Activated CD4-positive, alpha-beta memory T cell treated with anti-CD3 and anti-CD28 coated beads for 36 hours (primary cell): Measurements from ENCODE around the gene ABHD2. TPM values are rescaled to one million over a fixed set of nuclear protein-coding genes. Genes with fewer than 3 reads are reported as not detected.
A peak's percentile ranks its signal among the peaks of the same experiment; 100 is the strongest.
"Not testable (repeated sequence)": the region's sequence is repeated elsewhere in the genome, so short reads cannot be mapped to it uniquely, and the experiment has no call there.

Experiments used
- CTCF ChIA-PET: fragments of 350-600 bp; sonication (Branson Sonifier 250); formaldehyde crosslinking; loops from one replicate; lab custom pipeline; 2021; ENCODE audit warnings: antibody characterized with exemption, inconsistent platforms; lab: Charles Lee
- POLR2A ChIA-PET: fragments of 350-600 bp; sonication (Branson Sonifier 250); formaldehyde crosslinking; loops from one replicate; lab custom pipeline; 2021; ENCODE audit warnings: antibody characterized with exemption; lab: Charles Lee
- DNase-seq: peaks from one replicate; pipeline ENCODE4 v3.0.0-alpha.2; 2020
- H3K27ac Mint-ChIP-seq: one replicate; pipeline ENCODE4 v1.8.0; 2021; ENCODE audit warnings: mixed read lengths
- H3K27me3 Mint-ChIP-seq: one replicate; pipeline ENCODE4 v1.8.0; 2021; ENCODE audit warnings: mixed read lengths
- H3K36me3 Mint-ChIP-seq: one replicate; pipeline ENCODE4 v1.8.0; 2021; ENCODE audit warnings: mixed read lengths
- H3K4me1 Mint-ChIP-seq: one replicate; pipeline ENCODE4 v1.8.0; 2021; ENCODE audit warnings: low read depth, mixed read lengths
- H3K4me3 Mint-ChIP-seq: one replicate; pipeline ENCODE4 v1.8.0; 2021; ENCODE audit warnings: mild to moderate bottlenecking, mixed read lengths
- H3K9me3 Mint-ChIP-seq: one replicate; pipeline ENCODE4 v1.8.0; 2021; ENCODE audit warnings: mixed read lengths
- intact Hi-C: fragments of 100-400 bp; cut with micrococcal nuclease; formaldehyde crosslinking; loops from one replicate; pipeline ENCODE4 v1.15.1; 2023
- total RNA-seq, 2 experiments: library from RNA; stranded (reverse); gene quantifications; one replicate each; pipeline ENCODE4 v1.2.3, GENCODE V29; 2021

Gene ABHD2
- total RNA-seq, 2 experiments from 2014 or later = 36.0 to 38.5 TPM

GRCh38 chr15:89112341-89112971 lies 24.2 kb downstream of the ABHD2 start:
- CTCF ChIA-PET = interaction anchor here (0.7 to 2.9 kb wide), 8 partner anchors 9 to 94 kb away, joined by 3 to 22 read pairs (median 3); no protein-coding TSS in a partner anchor

GRCh38 chr15:89113296-89114024 lies 25.2 kb downstream of the ABHD2 start:
- H3K36me3 Mint-ChIP-seq = peaks cover 18% of the 10 kb centered on the region
- no peak overlapping the region for H3K27ac Mint-ChIP-seq
- H3K9me3 Mint-ChIP-seq = no peaks in the 10 kb centered on the region
- peaks cover 28% of the 10 kb centered on the region for H3K4me1 Mint-ChIP-seq
- ChIA-PET POLR2A (interaction anchor here (1.4 to 1.9 kb wide), 2 partner anchors 25 to 54 kb away, joined by 3 to 5 read pairs; partner anchors contain the start of gene ABHD2), CTCF (interaction anchor here (0.7 to 2.9 kb wide), 6 partner anchors 8 to 208 kb away, joined by 3 to 22 read pairs (median 4); no protein-coding TSS in a partner anchor)
- intact Hi-C loops = no loop called here
- no peaks in the 10 kb centered on the region for H3K27me3 Mint-ChIP-seq
- H3K4me3 Mint-ChIP-seq = no peak overlapping the region
- DNase-seq = no peak

More at GRCh38 chr15:89112341-89112971, 24.2 kb downstream of the ABHD2 start:
- Mint-ChIP-seq H3K4me3 (no peak overlapping the region), H3K36me3 (peaks cover 14% of the 10 kb centered on the region), H3K27ac (no peak overlapping the region), H3K4me1 (peaks cover 33% of the 10 kb centered on the region), H3K9me3 (no peaks in the 10 kb centered on the region), H3K27me3 (no peaks in the 10 kb centered on the region)
- POLR2A ChIA-PET = interaction anchor here (1.4 kb wide), 1 partner anchor 55 kb away, joined by 3 read pairs; no protein-coding TSS in a partner anchor
- intact Hi-C loops = no loop called here
- no peak for DNase-seq

- intact Hi-C loops = no loop called here
- ChIA-PET CTCF (interaction anchor here (0.6 to 3.1 kb wide), 6 partner anchors 13 to 238 kb away, joined by 3 to 13 read pairs (median 6); no protein-coding TSS in a partner anchor), POLR2A (interaction anchor here (1.9 kb wide), 1 partner anchor 26 kb away, joined by 5 read pairs; the partner anchor contains the start of gene ABHD2)
- H3K27ac Mint-ChIP-seq = no peak overlapping the region
- H3K27me3 Mint-ChIP-seq = no peaks in the 10 kb centered on the region
- H3K4me1 Mint-ChIP-seq = peaks cover 34% of the 10 kb centered on the region
- H3K9me3 Mint-ChIP-seq = no peaks in the 10 kb centered on the region
- no peak for DNase-seq
- H3K36me3 Mint-ChIP-seq = peaks cover 25% of the 10 kb centered on the region
- no peak overlapping the region for H3K4me3 Mint-ChIP-seq
These were observed 26.7 kb downstream of the ABHD2 start for GRCh38 chr15:89114990-89115389.

GRCh38 chr15:89115547-89115946 lies 27.3 kb downstream of the ABHD2 start:
- no peaks in the 10 kb centered on the region for H3K27me3 Mint-ChIP-seq
- no peaks in the 10 kb centered on the region for H3K9me3 Mint-ChIP-seq
- ChIA-PET CTCF (interaction anchor here (0.6 to 3.1 kb wide), 6 partner anchors 13 to 315 kb away, joined by 3 to 13 read pairs (median 6); no protein-coding TSS in a partner anchor), POLR2A (no interaction called here)
- intact Hi-C loops = no loop called here
- no peak overlapping the region for H3K27ac Mint-ChIP-seq
- peaks cover 25% of the 10 kb centered on the region for H3K36me3 Mint-ChIP-seq
- no peak for DNase-seq
- no peak overlapping the region for H3K4me3 Mint-ChIP-seq
- peaks cover 34% of the 10 kb centered on the region for H3K4me1 Mint-ChIP-seq

GRCh38 chr15:89116404-89116803 lies 28.1 kb downstream of the ABHD2 start:
- intact Hi-C loops = no loop called here
- POLR2A ChIA-PET = no interaction called here
- peaks cover 28% of the 10 kb centered on the region for H3K36me3 Mint-ChIP-seq

GRCh38 chr15:89117790-89118189 lies 29.5 kb downstream of the ABHD2 start:
- no peak for DNase-seq
- Mint-ChIP-seq H3K27me3 (no peaks in the 10 kb centered on the region), H3K4me1 (peaks cover 22% of the 10 kb centered on the region), H3K9me3 (no peaks in the 10 kb centered on the region), H3K4me3 (no peak overlapping the region), H3K27ac (no peak overlapping the region), H3K36me3 (peaks cover 28% of the 10 kb centered on the region)
- ChIA-PET POLR2A (no interaction called here), CTCF (interaction anchor here (0.8 to 4.7 kb wide), 4 partner anchors 9 to 60 kb away, joined by 3 to 29 read pairs (median 6); no protein-coding TSS in a partner anchor)
- intact Hi-C loops = no loop called here

More at GRCh38 chr15:89116404-89116803, 28.1 kb downstream of the ABHD2 start:
- no peak for DNase-seq
- Mint-ChIP-seq H3K27ac (no peak overlapping the region), H3K9me3 (no peaks in the 10 kb centered on the region), H3K4me1 (peaks cover 29% of the 10 kb centered on the region), H3K27me3 (no peaks in the 10 kb centered on the region), H3K4me3 (no peak overlapping the region)
- CTCF ChIA-PET = interaction anchor here (3.1 kb wide), 1 partner anchor 12 kb away, joined by 13 read pairs; no protein-coding TSS in a partner anchor

- Mint-ChIP-seq H3K4me3 (no peak overlapping the region), H3K27me3 (no peaks in the 10 kb centered on the region), H3K9me3 (no peaks in the 10 kb centered on the region), H3K4me1 (peaks cover 14% of the 10 kb centered on the region), H3K36me3 (peaks cover 30% of the 10 kb centered on the region), H3K27ac (no peak overlapping the region)
- intact Hi-C loops = no loop called here
- ChIA-PET CTCF (interaction anchor here (0.8 to 4.7 kb wide), 6 partner anchors 9 to 88 kb away, joined by 3 to 29 read pairs (median 4); no protein-coding TSS in a partner anchor), POLR2A (no interaction called here)
- DNase-seq = no peak
These were observed 30.3 kb downstream of the ABHD2 start for GRCh38 chr15:89118481-89118989.

- ChIA-PET POLR2A (interaction anchor here (0.8 kb wide), 1 partner anchor 24 kb away, joined by 3 read pairs; no protein-coding TSS in a partner anchor), CTCF (interaction anchor here (1.0 to 4.7 kb wide), 5 partner anchors 10 to 215 kb away, joined by 4 to 29 read pairs (median 5); no protein-coding TSS in a partner anchor)
- Mint-ChIP-seq H3K27ac (peak overlapping the region; percentile 39), H3K4me3 (no peak overlapping the region), H3K36me3 (peaks cover 28% of the 10 kb centered on the region), H3K27me3 (no peaks in the 10 kb centered on the region), H3K4me1 (peaks cover 13% of the 10 kb centered on the region), H3K9me3 (no peaks in the 10 kb centered on the region)
- peak; percentile 27 for DNase-seq
- intact Hi-C loops = no loop called here
These were observed 31.5 kb downstream of the ABHD2 start for GRCh38 chr15:89119489-89120478.

- ChIA-PET POLR2A (interaction anchor here (0.8 kb wide), 1 partner anchor 23 kb away, joined by 3 read pairs; no protein-coding TSS in a partner anchor), CTCF (interaction anchor here (1.0 to 4.7 kb wide), 5 partner anchors 8 to 216 kb away, joined by 3 to 29 read pairs (median 4); no protein-coding TSS in a partner anchor)
- Mint-ChIP-seq H3K4me1 (peaks cover 13% of the 10 kb centered on the region), H3K36me3 (peaks cover 29% of the 10 kb centered on the region)
- H3K4me3 Mint-ChIP-seq, DNase-seq, H3K27ac Mint-ChIP-seq, H3K9me3 Mint-ChIP-seq, intact Hi-C loops, H3K27me3 Mint-ChIP-seq: not testable (repeated sequence)
These were observed 32.3 kb downstream of the ABHD2 start for GRCh38 chr15:89120479-89121000.

GRCh38 chr15:89121414-89121813 lies 33.2 kb downstream of the ABHD2 start:
- Mint-ChIP-seq H3K27me3 (no peaks in the 10 kb centered on the region), H3K4me3 (no peak overlapping the region), H3K4me1 (peaks cover 20% of the 10 kb centered on the region), H3K36me3 (peaks cover 34% of the 10 kb centered on the region), H3K9me3 (no peaks in the 10 kb centered on the region), H3K27ac (no peak overlapping the region)
- intact Hi-C loops = no loop called here
- DNase-seq = no peak
- ChIA-PET CTCF (interaction anchor here (1.5 to 4.7 kb wide), 3 partner anchors 8 to 30 kb away, joined by 3 to 29 read pairs (median 4); no protein-coding TSS in a partner anchor), POLR2A (no interaction called here)
